A673 (cell line): Measurements from ENCODE around the gene KRIT1.

Experiments
- EZH2 ChIP-seq: fragments of 200-600 bp; sonication (generic); IDR thresholded peaks from 2 replicates; pipeline ENCODE4 v1.6.1; 2017; ENCODE audit warnings: borderline replicate concordance, low read depth, mild to moderate bottlenecking, mixed read lengths, antibody characterized with exemption, low read length; ENCODE audit not compliant: poor library complexity, severe bottlenecking
- TF ChIP-seq, protein P1 (sequence below): fragments of 300-800, 200-600 bp; sonication (generic); conservative IDR thresholded peaks from 2 replicates; pipeline ENCODE4 v1.5.1; 2017; ENCODE audit warnings: low read depth, mild to moderate bottlenecking, antibody characterized with exemption, low read length, moderate library complexity, mixed read lengths

DNA sequence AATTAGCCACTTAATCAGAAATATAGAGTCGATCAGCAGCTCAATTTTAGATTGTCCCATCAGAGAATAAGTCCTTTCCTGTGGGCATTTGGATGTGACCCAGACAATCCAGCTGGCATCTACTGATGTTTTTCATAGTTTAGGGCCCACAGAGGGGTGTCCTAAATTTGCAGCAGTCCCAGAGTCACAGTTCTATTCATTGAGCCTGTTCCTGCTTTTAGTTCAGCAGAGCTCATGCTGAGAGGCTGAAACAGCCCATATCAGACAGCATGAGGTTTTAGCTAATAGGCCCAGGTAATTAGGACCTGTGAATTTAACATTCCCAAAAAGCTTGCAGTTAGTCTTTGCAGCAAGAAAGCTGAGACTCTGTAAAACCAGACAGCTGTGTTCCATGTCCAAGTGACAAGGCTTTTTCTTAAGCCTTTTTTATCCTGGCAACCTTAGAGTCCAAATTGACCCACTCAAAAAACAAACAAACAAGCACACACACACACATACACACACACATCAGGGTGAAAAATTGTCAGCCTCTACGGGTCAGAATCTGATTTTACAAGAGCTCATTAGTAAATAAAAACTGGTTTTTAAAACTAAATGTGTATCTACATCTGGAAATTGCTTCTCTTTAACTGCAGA lies 33.8 kb upstream of the KRIT1 start:
- TF ChIP-seq, protein P1, sequence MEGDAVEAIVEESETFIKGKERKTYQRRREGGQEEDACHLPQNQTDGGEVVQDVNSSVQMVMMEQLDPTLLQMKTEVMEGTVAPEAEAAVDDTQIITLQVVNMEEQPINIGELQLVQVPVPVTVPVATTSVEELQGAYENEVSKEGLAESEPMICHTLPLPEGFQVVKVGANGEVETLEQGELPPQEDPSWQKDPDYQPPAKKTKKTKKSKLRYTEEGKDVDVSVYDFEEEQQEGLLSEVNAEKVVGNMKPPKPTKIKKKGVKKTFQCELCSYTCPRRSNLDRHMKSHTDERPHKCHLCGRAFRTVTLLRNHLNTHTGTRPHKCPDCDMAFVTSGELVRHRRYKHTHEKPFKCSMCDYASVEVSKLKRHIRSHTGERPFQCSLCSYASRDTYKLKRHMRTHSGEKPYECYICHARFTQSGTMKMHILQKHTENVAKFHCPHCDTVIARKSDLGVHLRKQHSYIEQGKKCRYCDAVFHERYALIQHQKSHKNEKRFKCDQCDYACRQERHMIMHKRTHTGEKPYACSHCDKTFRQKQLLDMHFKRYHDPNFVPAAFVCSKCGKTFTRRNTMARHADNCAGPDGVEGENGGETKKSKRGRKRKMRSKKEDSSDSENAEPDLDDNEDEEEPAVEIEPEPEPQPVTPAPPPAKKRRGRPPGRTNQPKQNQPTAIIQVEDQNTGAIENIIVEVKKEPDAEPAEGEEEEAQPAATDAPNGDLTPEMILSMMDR = no peak
- no peak for TF ChIP-seq EZH2
